ENCODE measurements around the gene STARD8. TPM values are rescaled to one million over a fixed set of nuclear protein-coding genes. Genes with fewer than 3 reads are reported as not detected.
"Not testable (repeated sequence)": the region's sequence is repeated elsewhere in the genome, so short reads cannot be mapped to it uniquely, and the experiment has no call there.

Gene STARD8
- 2.3 and 2.6 TPM in 2 replicates for total RNA-seq

- H3K27me3 Mint-ChIP-seq (ENCODE audit: insufficient read depth), result peaks cover 10% of the 10 kb centered on the region
- no peak within 1 kb of the TSS for H3K27ac Mint-ChIP-seq
- no peaks in the 10 kb centered on the region for H3K36me3 Mint-ChIP-seq (ENCODE audit: low read depth)
- intact Hi-C loops (cut with micrococcal nuclease), result no loop called here
- no peaks in the 10 kb centered on the region for H3K4me1 Mint-ChIP-seq (ENCODE audit: low read depth)
- no peaks in the 10 kb centered on the region for H3K9me3 Mint-ChIP-seq
- DNase-seq (ENCODE audit: low spot score), result no peak
- no peak within 1 kb of the TSS for H3K4me3 Mint-ChIP-seq
Observed at GRCh38 chrX:68647156-68647957, at the start of gene STARD8. STARD8 (plus strand) TSS chrX:68647666; CDS start chrX:68647883, 217 bp downstream.

- H3K4me1 Mint-ChIP-seq (ENCODE audit: low read depth), result no peaks in the 10 kb centered on the region
- H3K9me3 Mint-ChIP-seq, result peaks cover 21% of the 10 kb centered on the region
- H3K36me3 Mint-ChIP-seq (ENCODE audit: low read depth), result no peaks in the 10 kb centered on the region
- intact Hi-C loops (cut with micrococcal nuclease), result no loop called here
- no peak for DNase-seq (ENCODE audit: low spot score)
- H3K27me3 Mint-ChIP-seq (ENCODE audit: insufficient read depth), result peaks cover 2% of the 10 kb centered on the region
- no peak overlapping the region for H3K4me3 Mint-ChIP-seq
- no peak overlapping the region for H3K27ac Mint-ChIP-seq
Observed at GRCh38 chrX:68598841-68599240, 48.6 kb upstream of the STARD8 start.

GRCh38 chrX:68599256-68600152 lies 48.0 kb upstream of the STARD8 start:
- no peak for DNase-seq (ENCODE audit: low spot score)
- intact Hi-C loops (cut with micrococcal nuclease), result no loop called here
- Mint-ChIP-seq H3K27ac (no peak overlapping the region), H3K4me1 (ENCODE audit: low read depth) (no peaks in the 10 kb centered on the region), H3K4me3 (no peak overlapping the region), H3K36me3 (ENCODE audit: low read depth) (no peaks in the 10 kb centered on the region), H3K27me3 (ENCODE audit: insufficient read depth) (peaks cover 2% of the 10 kb centered on the region), H3K9me3 (peaks cover 14% of the 10 kb centered on the region)

- not testable (repeated sequence) for H3K27me3 Mint-ChIP-seq (ENCODE audit: insufficient read depth); H3K27ac Mint-ChIP-seq; H3K9me3 Mint-ChIP-seq; H3K36me3 Mint-ChIP-seq (ENCODE audit: low read depth); H3K4me1 Mint-ChIP-seq (ENCODE audit: low read depth); DNase-seq (ENCODE audit: low spot score); H3K4me3 Mint-ChIP-seq
- intact Hi-C loops (cut with micrococcal nuclease), result loop anchor here (2.0 kb wide), 1 partner anchor 25 kb away; no protein-coding TSS in a partner anchor
Observed at GRCh38 chrX:68604216-68604615, 43.2 kb upstream of the STARD8 start.

- intact Hi-C loops (cut with micrococcal nuclease); H3K4me3 Mint-ChIP-seq; H3K27me3 Mint-ChIP-seq (ENCODE audit: insufficient read depth); H3K36me3 Mint-ChIP-seq (ENCODE audit: low read depth); H3K9me3 Mint-ChIP-seq; H3K4me1 Mint-ChIP-seq (ENCODE audit: low read depth); H3K27ac Mint-ChIP-seq; DNase-seq (ENCODE audit: low spot score): not testable (repeated sequence)
Observed at GRCh38 chrX:68614733-68615132, 32.7 kb upstream of the STARD8 start.

- no peaks in the 10 kb centered on the region for H3K4me1 Mint-ChIP-seq (ENCODE audit: low read depth)
- no peaks in the 10 kb centered on the region for H3K36me3 Mint-ChIP-seq (ENCODE audit: low read depth)
Observed at GRCh38 chrX:68627986-68628385, 19.5 kb upstream of the STARD8 start.

GRCh38 chrX:68629936-68630335 lies 17.5 kb upstream of the STARD8 start:
- not testable (repeated sequence) for DNase-seq (ENCODE audit: low spot score); H3K9me3 Mint-ChIP-seq; H3K4me3 Mint-ChIP-seq; H3K36me3 Mint-ChIP-seq (ENCODE audit: low read depth); H3K27me3 Mint-ChIP-seq (ENCODE audit: insufficient read depth); H3K27ac Mint-ChIP-seq; H3K4me1 Mint-ChIP-seq (ENCODE audit: low read depth)
- intact Hi-C loops (cut with micrococcal nuclease), result loop anchor here (2.0 kb wide), 1 partner anchor 59 kb away; no protein-coding TSS in a partner anchor

More at GRCh38 chrX:68627986-68628385, 19.5 kb upstream of the STARD8 start:
- no peak for DNase-seq (ENCODE audit: low spot score)
- Mint-ChIP-seq H3K27me3 (ENCODE audit: insufficient read depth) (peaks cover 3% of the 10 kb centered on the region), H3K27ac (no peak overlapping the region), H3K4me3 (no peak overlapping the region), H3K9me3 (no peaks in the 10 kb centered on the region)
- intact Hi-C loops (cut with micrococcal nuclease), result loop anchor here (2.0 kb wide), 1 partner anchor 61 kb away; no protein-coding TSS in a partner anchor

- Mint-ChIP-seq H3K27ac (no peak overlapping the region), H3K4me1 (ENCODE audit: low read depth) (no peaks in the 10 kb centered on the region), H3K4me3 (no peak overlapping the region), H3K36me3 (ENCODE audit: low read depth) (no peaks in the 10 kb centered on the region), H3K27me3 (ENCODE audit: insufficient read depth) (no peaks in the 10 kb centered on the region), H3K9me3 (no peaks in the 10 kb centered on the region)
- DNase-seq (ENCODE audit: low spot score), result no peak
- intact Hi-C loops (cut with micrococcal nuclease), result no loop called here
Observed at GRCh38 chrX:68631336-68631735, 16.1 kb upstream of the STARD8 start.

GRCh38 chrX:68632491-68632890 lies 15.0 kb upstream of the STARD8 start:
- DNase-seq (ENCODE audit: low spot score), result no peak
- H3K27ac Mint-ChIP-seq, result no peak overlapping the region
- H3K36me3 Mint-ChIP-seq (ENCODE audit: low read depth), result no peaks in the 10 kb centered on the region
- H3K4me1 Mint-ChIP-seq (ENCODE audit: low read depth), result no peaks in the 10 kb centered on the region
- intact Hi-C loops (cut with micrococcal nuclease), result no loop called here
- no peaks in the 10 kb centered on the region for H3K27me3 Mint-ChIP-seq (ENCODE audit: insufficient read depth)
- no peak overlapping the region for H3K4me3 Mint-ChIP-seq
- no peaks in the 10 kb centered on the region for H3K9me3 Mint-ChIP-seq

GRCh38 chrX:68633981-68634380 lies 13.5 kb upstream of the STARD8 start:
- intact Hi-C loops (cut with micrococcal nuclease), result no loop called here

GRCh38 chrX:68634649-68635227 lies 12.7 kb upstream of the STARD8 start:
- no peak for DNase-seq (ENCODE audit: low spot score)
- H3K4me1 Mint-ChIP-seq (ENCODE audit: low read depth), result no peaks in the 10 kb centered on the region
- H3K9me3 Mint-ChIP-seq, result no peaks in the 10 kb centered on the region
- intact Hi-C loops (cut with micrococcal nuclease), result no loop called here
- no peaks in the 10 kb centered on the region for H3K36me3 Mint-ChIP-seq (ENCODE audit: low read depth)
- H3K4me3 Mint-ChIP-seq, result no peak overlapping the region
- no peak overlapping the region for H3K27ac Mint-ChIP-seq
- H3K27me3 Mint-ChIP-seq (ENCODE audit: insufficient read depth), result no peaks in the 10 kb centered on the region

More at GRCh38 chrX:68633981-68634380, 13.5 kb upstream of the STARD8 start:
- Mint-ChIP-seq H3K27ac (no peak overlapping the region), H3K36me3 (ENCODE audit: low read depth) (no peaks in the 10 kb centered on the region), H3K9me3 (no peaks in the 10 kb centered on the region), H3K4me1 (ENCODE audit: low read depth) (no peaks in the 10 kb centered on the region), H3K27me3 (ENCODE audit: insufficient read depth) (no peaks in the 10 kb centered on the region), H3K4me3 (no peak overlapping the region)
- no peak for DNase-seq (ENCODE audit: low spot score)

- H3K36me3 Mint-ChIP-seq (ENCODE audit: low read depth), result no peaks in the 10 kb centered on the region
Observed at GRCh38 chrX:68640661-68641060, 6.8 kb upstream of the STARD8 start.

GRCh38 chrX:68644861-68645260 lies 2.6 kb upstream of the STARD8 start:
- H3K4me1 Mint-ChIP-seq (ENCODE audit: low read depth), result no peaks in the 10 kb centered on the region
- intact Hi-C loops (cut with micrococcal nuclease), result no loop called here
- H3K4me3 Mint-ChIP-seq, result no peak overlapping the region
- peaks cover 10% of the 10 kb centered on the region for H3K27me3 Mint-ChIP-seq (ENCODE audit: insufficient read depth)
- H3K27ac Mint-ChIP-seq, result no peak overlapping the region
- no peaks in the 10 kb centered on the region for H3K9me3 Mint-ChIP-seq
- DNase-seq (ENCODE audit: low spot score), result no peak
- no peaks in the 10 kb centered on the region for H3K36me3 Mint-ChIP-seq (ENCODE audit: low read depth)

More at GRCh38 chrX:68640661-68641060, 6.8 kb upstream of the STARD8 start:
- DNase-seq (ENCODE audit: low spot score), result no peak
- H3K4me1 Mint-ChIP-seq (ENCODE audit: low read depth), result no peaks in the 10 kb centered on the region
- no peak overlapping the region for H3K27ac Mint-ChIP-seq
- no peak overlapping the region for H3K4me3 Mint-ChIP-seq
- H3K9me3 Mint-ChIP-seq, result no peaks in the 10 kb centered on the region
- H3K27me3 Mint-ChIP-seq (ENCODE audit: insufficient read depth), result peaks cover 4% of the 10 kb centered on the region
- intact Hi-C loops (cut with micrococcal nuclease), result no loop called here
